ENCODE data around the gene HOXD13.

HOXD13 gene

DNA sequence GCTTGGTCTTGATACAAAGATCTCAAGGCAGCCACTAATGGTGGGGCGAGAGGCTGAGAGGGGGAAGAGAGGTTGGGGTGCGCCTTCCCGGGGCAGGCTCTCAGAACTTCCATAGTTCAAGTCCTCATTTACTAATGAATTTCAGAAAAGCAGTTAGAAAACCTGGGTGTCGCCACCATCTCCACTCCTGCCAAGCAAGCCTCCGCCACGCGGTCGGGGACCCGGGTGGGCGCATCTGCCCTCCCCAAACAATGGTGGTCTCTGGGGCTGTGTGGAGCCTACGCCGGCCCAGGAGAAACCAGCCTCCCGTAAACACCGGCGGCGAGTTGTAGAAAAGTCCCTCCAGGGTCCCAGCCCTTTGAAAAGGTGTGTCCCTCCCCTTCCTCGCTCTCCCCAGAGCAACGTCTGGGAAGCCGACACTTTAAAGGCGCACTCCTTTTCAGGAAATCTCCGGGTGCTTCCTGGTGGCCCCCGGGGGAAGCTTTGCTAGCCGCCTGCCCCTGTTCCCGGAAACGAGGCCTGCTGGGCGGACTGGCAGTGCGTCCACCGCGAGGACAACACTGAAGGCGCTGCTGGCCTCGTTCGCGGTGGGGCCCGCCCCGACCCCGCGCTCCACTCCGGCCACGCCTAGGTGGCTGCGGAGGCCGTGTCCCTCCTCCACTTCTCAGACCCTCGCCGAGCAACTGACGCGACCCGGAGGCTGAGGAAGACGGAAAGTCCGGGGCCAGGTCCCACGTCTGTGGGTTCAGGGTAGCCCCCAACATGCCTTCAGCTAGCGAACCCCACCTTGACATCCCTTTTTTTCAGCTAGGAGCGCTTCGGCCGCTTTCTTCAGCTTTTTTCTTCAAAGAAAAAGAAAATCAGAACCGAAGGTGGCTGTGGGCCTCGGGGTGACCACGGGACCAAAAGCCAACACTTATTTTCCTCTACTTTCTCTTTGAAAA lies 25.6 kb upstream of the HOXD13 start:
- no peak for ATAC-seq (ENCODE audit: insufficient read depth, low read depth)
- H3K4me3 ChIP-seq (ENCODE audit: low read depth in 1 of 2, low read length in 2 of 2) = no peak overlapping the region

DNA sequence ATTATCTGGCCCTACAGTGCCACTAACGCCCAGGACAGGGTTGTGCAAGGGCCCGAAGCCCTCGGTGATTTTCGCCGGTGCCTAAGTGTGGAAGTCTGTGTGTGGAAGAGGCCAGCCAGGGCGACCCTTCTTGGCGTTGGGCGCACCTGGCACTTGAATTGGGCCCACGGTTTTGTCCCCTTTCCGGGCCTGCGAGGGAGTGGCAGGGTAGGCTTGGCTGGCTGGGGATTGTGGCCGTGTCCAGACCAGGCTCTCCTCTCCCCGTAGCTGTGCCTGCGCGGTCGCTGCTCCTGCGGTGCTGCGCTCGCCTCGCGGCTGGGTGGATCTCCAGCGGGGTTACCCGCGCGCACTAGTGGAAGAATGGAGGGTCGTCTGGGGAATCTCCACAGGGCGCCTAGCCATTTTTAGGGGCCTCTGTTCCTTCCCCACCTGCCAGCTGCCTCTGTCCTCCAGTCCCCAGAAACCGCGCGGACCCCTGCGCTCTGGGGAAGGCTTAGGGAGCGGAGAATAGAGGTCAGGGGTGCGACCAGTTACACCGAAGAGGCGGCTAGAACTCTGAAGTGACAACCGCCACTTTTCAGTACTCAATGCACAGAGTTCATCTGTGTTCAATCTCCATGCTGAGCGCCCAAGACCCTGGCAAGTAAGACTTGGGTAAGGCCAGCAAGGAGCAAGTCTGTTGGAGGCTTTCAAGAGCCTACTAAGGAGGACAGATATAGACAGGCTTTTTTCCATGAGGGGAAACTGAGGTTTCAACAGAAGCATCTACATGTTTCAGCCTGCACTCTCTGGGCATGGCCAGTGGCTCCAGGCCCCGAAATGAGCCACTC lies 24.7 kb upstream of the HOXD13 start:
- peaks cover 9% of the 10 kb centered on the region for H3K27me3 ChIP-seq (ENCODE audit: insufficient read depth, low read length, poor library complexity)
- no peak overlapping the region for H3K27ac ChIP-seq (ENCODE audit: low read length)
- DNase-seq = no peak
- H2AFZ ChIP-seq (ENCODE audit: low read depth, low read length) = no peak overlapping the region
- H3K79me2 ChIP-seq (ENCODE audit: insufficient read depth, low read length) = no peaks in the 10 kb centered on the region
- no peaks in the 10 kb centered on the region for H3K4me1 ChIP-seq (ENCODE audit: insufficient read depth, low read length)
- H3K9ac ChIP-seq (ENCODE audit: low read depth, low read length) = no peak overlapping the region
- H3K9me3 ChIP-seq (ENCODE audit: insufficient read depth, low read length, severe bottlenecking) = no peaks in the 10 kb centered on the region
- no peak overlapping the region for H3K4me2 ChIP-seq (ENCODE audit: insufficient read depth, low read length)
- no peak for ATAC-seq (ENCODE audit: insufficient read depth, low read depth)
- no peak for TF ChIP-seq EZH2 (IDR thresholded peaks at IDR 0.05; ENCODE audit: borderline replicate concordance, low read depth, low read length, severe bottlenecking)
- TF ChIP-seq, protein P1, sequence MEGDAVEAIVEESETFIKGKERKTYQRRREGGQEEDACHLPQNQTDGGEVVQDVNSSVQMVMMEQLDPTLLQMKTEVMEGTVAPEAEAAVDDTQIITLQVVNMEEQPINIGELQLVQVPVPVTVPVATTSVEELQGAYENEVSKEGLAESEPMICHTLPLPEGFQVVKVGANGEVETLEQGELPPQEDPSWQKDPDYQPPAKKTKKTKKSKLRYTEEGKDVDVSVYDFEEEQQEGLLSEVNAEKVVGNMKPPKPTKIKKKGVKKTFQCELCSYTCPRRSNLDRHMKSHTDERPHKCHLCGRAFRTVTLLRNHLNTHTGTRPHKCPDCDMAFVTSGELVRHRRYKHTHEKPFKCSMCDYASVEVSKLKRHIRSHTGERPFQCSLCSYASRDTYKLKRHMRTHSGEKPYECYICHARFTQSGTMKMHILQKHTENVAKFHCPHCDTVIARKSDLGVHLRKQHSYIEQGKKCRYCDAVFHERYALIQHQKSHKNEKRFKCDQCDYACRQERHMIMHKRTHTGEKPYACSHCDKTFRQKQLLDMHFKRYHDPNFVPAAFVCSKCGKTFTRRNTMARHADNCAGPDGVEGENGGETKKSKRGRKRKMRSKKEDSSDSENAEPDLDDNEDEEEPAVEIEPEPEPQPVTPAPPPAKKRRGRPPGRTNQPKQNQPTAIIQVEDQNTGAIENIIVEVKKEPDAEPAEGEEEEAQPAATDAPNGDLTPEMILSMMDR (IDR thresholded peaks at IDR 0.05; ENCODE audit: borderline replicate concordance, extremely low read depth, low read length, poor library complexity, severe bottlenecking) = no peak
- no peaks in the 10 kb centered on the region for H4K20me1 ChIP-seq (ENCODE audit: insufficient read depth, low read length)
- H3K4me3 ChIP-seq (ENCODE audit: low read depth in 1 of 2, low read length in 2 of 2) = no peak overlapping the region
- H3K36me3 ChIP-seq (ENCODE audit: insufficient read depth, low read length) = no peaks in the 10 kb centered on the region

More for the DNA sequence above, 25.6 kb upstream of the HOXD13 start:
- Histone ChIP-seq H3K27ac (ENCODE audit: low read length) (no peak overlapping the region), H3K27me3 (ENCODE audit: insufficient read depth, low read length, poor library complexity) (peaks cover 8% of the 10 kb centered on the region), H4K20me1 (ENCODE audit: insufficient read depth, low read length) (no peaks in the 10 kb centered on the region), H3K4me1 (ENCODE audit: insufficient read depth, low read length) (no peaks in the 10 kb centered on the region), H3K4me2 (ENCODE audit: insufficient read depth, low read length) (no peak overlapping the region), H3K9me3 (ENCODE audit: insufficient read depth, low read length, severe bottlenecking) (no peaks in the 10 kb centered on the region), H3K9ac (ENCODE audit: low read depth, low read length) (no peak overlapping the region), H3K36me3 (ENCODE audit: insufficient read depth, low read length) (no peaks in the 10 kb centered on the region), H3K79me2 (ENCODE audit: insufficient read depth, low read length) (no peaks in the 10 kb centered on the region), H2AFZ (ENCODE audit: low read depth, low read length) (no peak overlapping the region)
- TF ChIP-seq, protein P1 (IDR thresholded peaks at IDR 0.05; ENCODE audit: borderline replicate concordance, extremely low read depth, low read length, poor library complexity, severe bottlenecking) = no peak
- no peak for TF ChIP-seq EZH2 (IDR thresholded peaks at IDR 0.05; ENCODE audit: borderline replicate concordance, low read depth, low read length, severe bottlenecking)
- DNase-seq = no peak

DNA sequence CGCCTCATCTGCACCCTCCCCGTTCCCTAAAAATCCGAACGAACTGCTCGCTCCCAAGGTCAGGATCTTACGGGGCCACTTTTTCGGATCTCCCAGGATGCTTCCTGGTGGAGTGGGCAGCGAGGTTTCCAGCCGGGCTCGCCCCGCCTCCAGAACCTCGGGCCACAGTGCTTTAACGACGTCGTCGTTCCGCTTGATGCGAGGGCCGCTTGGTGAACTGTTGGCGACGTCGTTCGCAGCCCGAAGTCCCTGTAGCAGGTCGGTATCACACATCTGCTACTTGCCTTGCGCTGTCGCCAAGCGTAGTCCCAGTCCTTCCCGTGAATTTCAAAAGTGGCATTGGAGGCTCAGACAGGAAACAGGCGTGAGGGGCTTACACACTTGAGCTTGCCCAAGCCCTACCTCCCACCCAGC lies 24.1 kb upstream of the HOXD13 start:
- H3K27ac ChIP-seq (ENCODE audit: low read length) = no peak overlapping the region
- no peak for ATAC-seq (ENCODE audit: insufficient read depth, low read depth)
- H3K9ac ChIP-seq (ENCODE audit: low read depth, low read length) = no peak overlapping the region
- no peak for DNase-seq
- H4K20me1 ChIP-seq (ENCODE audit: insufficient read depth, low read length) = no peaks in the 10 kb centered on the region
- H3K9me3 ChIP-seq (ENCODE audit: insufficient read depth, low read length, severe bottlenecking) = no peaks in the 10 kb centered on the region
- no peak overlapping the region for H3K4me3 ChIP-seq (ENCODE audit: low read depth in 1 of 2, low read length in 2 of 2)
- no peak overlapping the region for H2AFZ ChIP-seq (ENCODE audit: low read depth, low read length)
- H3K79me2 ChIP-seq (ENCODE audit: insufficient read depth, low read length) = no peaks in the 10 kb centered on the region
- TF ChIP-seq EZH2 (IDR thresholded peaks at IDR 0.05; ENCODE audit: borderline replicate concordance, low read depth, low read length, severe bottlenecking) = no peak
- TF ChIP-seq, protein P1 (IDR thresholded peaks at IDR 0.05; ENCODE audit: borderline replicate concordance, extremely low read depth, low read length, poor library complexity, severe bottlenecking) = no peak
- H3K27me3 ChIP-seq (ENCODE audit: insufficient read depth, low read length, poor library complexity) = peaks cover 15% of the 10 kb centered on the region
- H3K4me2 ChIP-seq (ENCODE audit: insufficient read depth, low read length) = no peak overlapping the region
- H3K4me1 ChIP-seq (ENCODE audit: insufficient read depth, low read length) = no peaks in the 10 kb centered on the region
- no peaks in the 10 kb centered on the region for H3K36me3 ChIP-seq (ENCODE audit: insufficient read depth, low read length)

Data from DND-41 (cell line).